HuH-7 (cell line): ENCODE measurements around the gene EIF5A.

Source experiments
- DNase-seq: peaks from one replicate; pipeline ENCODE4 v3.0.0; 2011; ENCODE audit warnings: low spot score

The EIF5A gene

GRCh38 chr17:7285679-7286078 is 21.7 kb upstream of the EIF5A start:
- no peak for DNase-seq

- no peak for DNase-seq
Measured at GRCh38 chr17:7289256-7290032, 18.0 kb upstream of the EIF5A start.

GRCh38 chr17:7290166-7290565 is 17.3 kb upstream of the EIF5A start:
- no peak for DNase-seq

- no peak for DNase-seq
Measured at GRCh38 chr17:7290685-7291084, 16.7 kb upstream of the EIF5A start.

- no peak for DNase-seq
Measured at GRCh38 chr17:7292194-7292593, 15.2 kb upstream of the EIF5A start.

GRCh38 chr17:7292729-7293128 is 14.7 kb upstream of the EIF5A start:
- no peak for DNase-seq

- DNase-seq = no peak
Measured at GRCh38 chr17:7293159-7293558, 14.3 kb upstream of the EIF5A start.

GRCh38 chr17:7293816-7294613 is 13.4 kb upstream of the EIF5A start:
- no peak for DNase-seq

GRCh38 chr17:7294614-7295153 is 12.7 kb upstream of the EIF5A start, which contains the start of gene YBX2:
TSS of gene YBX2 (minus strand) at chr17:7294639. CDS start at chr17:7294500, 139 bp downstream.
- DNase-seq = peak; percentile 84

GRCh38 chr17:7295230-7296180 is 11.9 kb upstream of the EIF5A start:
- no peak for DNase-seq

- peak; percentile 77 for DNase-seq
Measured at GRCh38 chr17:7296189-7296861, 11.1 kb upstream of the EIF5A start.

- no peak for DNase-seq
Measured at GRCh38 chr17:7304179-7304578, 3.2 kb upstream of the EIF5A start.

GRCh38 chr17:7307686-7308624 is 527 bp downstream of the EIF5A start:
- no peak for DNase-seq

- DNase-seq = peak; percentile 74
Measured at GRCh38 chr17:7308625-7309433, 1.4 kb downstream of the EIF5A start.

GRCh38 chr17:7309628-7310027 is 2.2 kb downstream of the EIF5A start:
- no peak for DNase-seq

- no peak for DNase-seq
Measured at GRCh38 chr17:7311110-7311705, 3.8 kb downstream of the EIF5A start.

- no peak for DNase-seq
Measured at GRCh38 chr17:7312432-7313087, 5.1 kb downstream of the EIF5A start.
